Loucy (cell line): ENCODE results near the gene KIAA0232.

Experiments
- H2AFZ ChIP-seq: fragments of 200-600 bp; sonication (generic); 2 replicates; pipeline ENCODE4 v1.6.0; 2016; ENCODE audit warnings: antibody characterized with exemption, mild to moderate bottlenecking, low read length, moderate library complexity
- H3F3A ChIP-seq: fragments of 200-600 bp; 2 replicates; pipeline ENCODE4 v1.6.0; 2016; ENCODE audit warnings: antibody characterized with exemption, low read depth, mild to moderate bottlenecking
- H3K27me3 ChIP-seq: fragments of 200-600 bp; sonication (generic); 2 replicates; pipeline ENCODE4 v1.6.1; 2014; ENCODE audit warnings: low read length, mild to moderate bottlenecking; ENCODE audit not compliant: insufficient read depth, poor library complexity, severe bottlenecking
- H3K36me3 ChIP-seq: fragments of 200-600 bp; sonication (generic); 2 replicates; pipeline ENCODE4 v1.6.1; 2016; ENCODE audit warnings: low read length; ENCODE audit not compliant: insufficient read depth
- H3K4me1 ChIP-seq: fragments of 200-600 bp; sonication (generic); 2 replicates; pipeline ENCODE4 v1.5.1; 2014; ENCODE audit warnings: low read length, mild to moderate bottlenecking; ENCODE audit not compliant: insufficient read depth, poor library complexity, severe bottlenecking
- H3K4me2 ChIP-seq: fragments of 200-600 bp; sonication (generic); 2 replicates; pipeline ENCODE4 v1.6.0; 2014; ENCODE audit warnings: antibody characterized with exemption, low read length, low read depth, mild to moderate bottlenecking; ENCODE audit not compliant: poor library complexity, severe bottlenecking
- H3K4me3 ChIP-seq: fragments of 200-600 bp; sonication (generic); 2 replicates; pipeline ENCODE4 v1.5.1; 2014; ENCODE audit warnings: low read length, mild to moderate bottlenecking, mixed read lengths; ENCODE audit not compliant: poor library complexity, severe bottlenecking
- H3K79me2 ChIP-seq: fragments of 200-600 bp; sonication (generic); 2 replicates; pipeline ENCODE4 v1.6.1; 2014; ENCODE audit warnings: low read length; ENCODE audit not compliant: insufficient read depth
- H3K9ac ChIP-seq: fragments of 200-600 bp; sonication (generic); 2 replicates; pipeline ENCODE4 v1.6.0; 2014; ENCODE audit warnings: mild to moderate bottlenecking, low read depth, low read length, moderate library complexity; ENCODE audit not compliant: poor library complexity, severe bottlenecking
- H3K9me2 ChIP-seq: fragments of 200-600 bp; sonication (generic); replicated peaks from 2 replicates; pipeline ENCODE4 v1.6.1; 2016; ENCODE audit warnings: low read depth, low read length, mixed read lengths
- H3K9me3 ChIP-seq: fragments of 200-600 bp; sonication (generic); 2 replicates; pipeline ENCODE4 v1.6.1; 2014; ENCODE audit warnings: mild to moderate bottlenecking, antibody characterized with exemption, low read length, low read depth; ENCODE audit not compliant: insufficient read depth
- H4K20me1 ChIP-seq: fragments of 200-600 bp; sonication (generic); 2 replicates; pipeline ENCODE4 v1.6.0; 2014; ENCODE audit warnings: antibody characterized with exemption, low read length, mild to moderate bottlenecking; ENCODE audit not compliant: insufficient read depth, poor library complexity, severe bottlenecking
- EZH2phosphoT487 ChIP-seq: fragments of 200-600 bp; IDR thresholded peaks from 2 replicates; pipeline ENCODE4 v1.6.1; 2018; ENCODE audit warnings: antibody characterized with exemption, mild to moderate bottlenecking, moderate library complexity, borderline replicate concordance
- TF ChIP-seq, protein P1 (sequence below): fragments of 200-600 bp; sonication (generic); conservative IDR thresholded peaks from 2 replicates; pipeline ENCODE4 v1.5.1; 2014; ENCODE audit warnings: mild to moderate bottlenecking, antibody characterized with exemption, low read length

Gene KIAA0232

DNA sequence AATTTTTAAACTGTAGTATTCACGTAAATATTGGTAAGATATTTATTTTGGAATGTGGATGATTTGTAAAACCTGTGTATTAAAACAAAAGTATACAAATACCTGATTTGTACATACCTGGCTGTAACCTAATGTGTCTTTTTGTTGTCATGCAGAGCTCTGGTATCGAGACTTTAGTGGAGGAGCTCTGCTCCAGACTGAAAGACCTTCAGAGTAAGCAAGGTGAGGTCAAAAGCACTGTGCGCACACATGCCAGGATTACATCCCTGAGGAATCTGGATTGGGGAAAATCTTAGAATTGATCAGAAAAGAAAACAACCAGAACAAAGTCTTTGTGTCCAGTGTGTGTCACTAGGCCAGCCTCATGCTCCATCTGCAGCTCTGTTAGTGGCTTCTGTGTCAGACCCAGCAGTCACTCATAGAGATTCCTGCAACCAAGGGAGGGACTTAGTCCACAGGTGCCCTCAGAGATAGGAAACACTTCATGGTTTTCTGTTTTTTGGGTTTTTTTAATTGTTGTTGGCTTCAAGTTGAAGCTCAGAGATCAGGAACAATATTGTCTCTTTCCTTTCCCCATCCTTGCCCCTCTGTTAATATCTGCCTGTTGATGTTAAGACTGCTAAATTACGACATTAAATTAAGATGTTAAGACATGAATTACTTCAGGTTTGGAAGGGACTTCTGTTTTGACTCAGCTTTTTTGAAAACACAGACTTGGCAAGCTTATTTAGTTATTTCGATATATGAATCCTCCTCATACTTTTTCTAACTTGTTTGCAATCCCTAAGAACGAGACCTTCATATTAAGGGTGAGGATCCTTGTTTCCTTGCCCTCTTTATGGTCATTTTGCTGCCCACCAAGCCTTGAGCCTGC is 74.7 kb downstream of the KIAA0232 start:
- Histone ChIP-seq H3K4me3 (no peak overlapping the region), H3K4me2 (no peak overlapping the region), H3K9me3 (no peaks in the 10 kb centered on the region), H4K20me1 (no peaks in the 10 kb centered on the region), H2AFZ (no peak overlapping the region), H3F3A (no peaks in the 10 kb centered on the region), H3K36me3 (peaks cover 63% of the 10 kb centered on the region), H3K9me2 (no peaks in the 10 kb centered on the region), H3K4me1 (peaks cover 15% of the 10 kb centered on the region), H3K9ac (no peak overlapping the region), H3K79me2 (no peaks in the 10 kb centered on the region; the same call in 1 of the 2 replicates), H3K27me3 (no peaks in the 10 kb centered on the region)
- TF ChIP-seq, protein P1, sequence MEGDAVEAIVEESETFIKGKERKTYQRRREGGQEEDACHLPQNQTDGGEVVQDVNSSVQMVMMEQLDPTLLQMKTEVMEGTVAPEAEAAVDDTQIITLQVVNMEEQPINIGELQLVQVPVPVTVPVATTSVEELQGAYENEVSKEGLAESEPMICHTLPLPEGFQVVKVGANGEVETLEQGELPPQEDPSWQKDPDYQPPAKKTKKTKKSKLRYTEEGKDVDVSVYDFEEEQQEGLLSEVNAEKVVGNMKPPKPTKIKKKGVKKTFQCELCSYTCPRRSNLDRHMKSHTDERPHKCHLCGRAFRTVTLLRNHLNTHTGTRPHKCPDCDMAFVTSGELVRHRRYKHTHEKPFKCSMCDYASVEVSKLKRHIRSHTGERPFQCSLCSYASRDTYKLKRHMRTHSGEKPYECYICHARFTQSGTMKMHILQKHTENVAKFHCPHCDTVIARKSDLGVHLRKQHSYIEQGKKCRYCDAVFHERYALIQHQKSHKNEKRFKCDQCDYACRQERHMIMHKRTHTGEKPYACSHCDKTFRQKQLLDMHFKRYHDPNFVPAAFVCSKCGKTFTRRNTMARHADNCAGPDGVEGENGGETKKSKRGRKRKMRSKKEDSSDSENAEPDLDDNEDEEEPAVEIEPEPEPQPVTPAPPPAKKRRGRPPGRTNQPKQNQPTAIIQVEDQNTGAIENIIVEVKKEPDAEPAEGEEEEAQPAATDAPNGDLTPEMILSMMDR, result no peak
- TF ChIP-seq EZH2phosphoT487, result no peak

- Histone ChIP-seq H3K36me3 (peaks cover 64% of the 10 kb centered on the region), H4K20me1 (no peaks in the 10 kb centered on the region), H3K4me1 (peaks cover 15% of the 10 kb centered on the region), H3K9me3 (no peaks in the 10 kb centered on the region), H3F3A (no peaks in the 10 kb centered on the region), H3K4me2 (no peak overlapping the region), H3K79me2 (no peaks in the 10 kb centered on the region; the same call in 1 of the 2 replicates), H3K9me2 (no peaks in the 10 kb centered on the region), H3K27me3 (no peaks in the 10 kb centered on the region), H3K9ac (no peak overlapping the region), H2AFZ (no peak overlapping the region), H3K4me3 (no peak overlapping the region)
- TF ChIP-seq, protein P1, result no peak
- TF ChIP-seq EZH2phosphoT487, result no peak
These were observed 76.5 kb downstream of the KIAA0232 start for GRCh38 chr4:6858997-6859396.

- TF ChIP-seq, protein P1, result no peak
- TF ChIP-seq EZH2phosphoT487, result no peak
- H4K20me1 ChIP-seq, result no peaks in the 10 kb centered on the region
- H3K27me3 ChIP-seq, result no peaks in the 10 kb centered on the region
- no peak overlapping the region for H3K4me2 ChIP-seq
- H3K4me3 ChIP-seq, result no peak overlapping the region
- no peak overlapping the region for H3K9ac ChIP-seq
- H2AFZ ChIP-seq, result no peak overlapping the region
- no peaks in the 10 kb centered on the region; the same call in 1 of the 2 replicates for H3K79me2 ChIP-seq
- H3K4me1 ChIP-seq, result peaks cover 15% of the 10 kb centered on the region
- H3K36me3 ChIP-seq, result peaks cover 67% of the 10 kb centered on the region
- no peaks in the 10 kb centered on the region for H3K9me3 ChIP-seq
- no peaks in the 10 kb centered on the region for H3K9me2 ChIP-seq
- no peaks in the 10 kb centered on the region for H3F3A ChIP-seq
These were observed 77.0 kb downstream of the KIAA0232 start for GRCh38 chr4:6859543-6859942.
